ENCODE measurements around the gene SSH3.
A peak's percentile ranks its signal among the peaks of the same experiment; 100 is the strongest.

Gene SSH3

GRCh38 chr11:67347964-67348749 lies 44.8 kb downstream of the SSH3 start:
- peak; percentile 5 for DNase-seq (ENCODE audit: insufficient read length, low spot score)

GRCh38 chr11:67349036-67349435 lies 45.7 kb downstream of the SSH3 start:
- FAIRE-seq, result no peak

More at GRCh38 chr11:67347964-67348749, 44.8 kb downstream of the SSH3 start:
- no peak for FAIRE-seq
- no peak for TF ChIP-seq CTCF (IDR thresholded peaks at IDR 0.05; ENCODE audit: insufficient read depth, missing control alignments)

GRCh38 chr11:67349457-67349856 lies 46.1 kb downstream of the SSH3 start:
- no peak for TF ChIP-seq CTCF (IDR thresholded peaks at IDR 0.05; ENCODE audit: insufficient read depth, missing control alignments)
- FAIRE-seq, result no peak
- no peak for DNase-seq (ENCODE audit: insufficient read length, low spot score)

More at GRCh38 chr11:67349036-67349435, 45.7 kb downstream of the SSH3 start:
- no peak for TF ChIP-seq CTCF (IDR thresholded peaks at IDR 0.05; ENCODE audit: insufficient read depth, missing control alignments)
- peak; percentile 3 for DNase-seq (ENCODE audit: insufficient read length, low spot score)

GRCh38 chr11:67349928-67350465 lies 46.7 kb downstream of the SSH3 start:
- FAIRE-seq (no peak), DNase-seq (ENCODE audit: insufficient read length, low spot score) (no peak)

GRCh38 chr11:67351275-67352005 lies 48.1 kb downstream of the SSH3 start:
- no peak for FAIRE-seq
- peak; percentile 71 for DNase-seq (ENCODE audit: insufficient read length, low spot score)
- TF ChIP-seq CTCF (IDR thresholded peaks at IDR 0.05; ENCODE audit: insufficient read depth, missing control alignments), result peak; percentile 85

More at GRCh38 chr11:67349928-67350465, 46.7 kb downstream of the SSH3 start:
- no peak for TF ChIP-seq CTCF (IDR thresholded peaks at IDR 0.05; ENCODE audit: insufficient read depth, missing control alignments)

GRCh38 chr11:67352546-67353316 lies 49.4 kb downstream of the SSH3 start:
- FAIRE-seq (no peak), DNase-seq (ENCODE audit: insufficient read length, low spot score) (peak; percentile 10)
- no peak for TF ChIP-seq CTCF (IDR thresholded peaks at IDR 0.05; ENCODE audit: insufficient read depth, missing control alignments)

Measured in D721Med (cell line).